Stimulated activated memory B cell treated with anti-CD40 and anti-IgM and Interleukin-4, amounts not matched to agents 10 μg/mL and 1 μg/mL and 100 μg/mL, for 72 hours (primary cell): ENCODE results near the gene CRYZL1.
"Not testable (repeated sequence)": the region's sequence is repeated elsewhere in the genome, so short reads cannot be mapped to it uniquely, and the experiment has no call there.

Experiments used
- ATAC-seq: fragments of 150-1000 bp; cut with Tn5 transposase; 2 replicates; pipeline ENCODE4 v1.10.0; 2021
- H3K27ac Mint-ChIP-seq: one replicate; pipeline ENCODE4 v1.8.0; 2022; ENCODE audit warnings: mild to moderate bottlenecking, mixed read lengths
- H3K27me3 Mint-ChIP-seq: one replicate; pipeline ENCODE4 v1.8.0; 2022; ENCODE audit warnings: mixed read lengths
- H3K36me3 Mint-ChIP-seq: one replicate; pipeline ENCODE4 v1.8.0; 2022; ENCODE audit warnings: mixed read lengths
- H3K4me1 Mint-ChIP-seq: one replicate; pipeline ENCODE4 v1.8.0; 2022; ENCODE audit warnings: mixed read lengths
- H3K4me3 Mint-ChIP-seq: one replicate; pipeline ENCODE4 v1.8.0; 2022; ENCODE audit warnings: mild to moderate bottlenecking, moderate library complexity, mixed read lengths
- H3K9me3 Mint-ChIP-seq: one replicate; pipeline ENCODE4 v1.8.0; 2022; ENCODE audit warnings: mixed read lengths

Gene CRYZL1

DNA sequence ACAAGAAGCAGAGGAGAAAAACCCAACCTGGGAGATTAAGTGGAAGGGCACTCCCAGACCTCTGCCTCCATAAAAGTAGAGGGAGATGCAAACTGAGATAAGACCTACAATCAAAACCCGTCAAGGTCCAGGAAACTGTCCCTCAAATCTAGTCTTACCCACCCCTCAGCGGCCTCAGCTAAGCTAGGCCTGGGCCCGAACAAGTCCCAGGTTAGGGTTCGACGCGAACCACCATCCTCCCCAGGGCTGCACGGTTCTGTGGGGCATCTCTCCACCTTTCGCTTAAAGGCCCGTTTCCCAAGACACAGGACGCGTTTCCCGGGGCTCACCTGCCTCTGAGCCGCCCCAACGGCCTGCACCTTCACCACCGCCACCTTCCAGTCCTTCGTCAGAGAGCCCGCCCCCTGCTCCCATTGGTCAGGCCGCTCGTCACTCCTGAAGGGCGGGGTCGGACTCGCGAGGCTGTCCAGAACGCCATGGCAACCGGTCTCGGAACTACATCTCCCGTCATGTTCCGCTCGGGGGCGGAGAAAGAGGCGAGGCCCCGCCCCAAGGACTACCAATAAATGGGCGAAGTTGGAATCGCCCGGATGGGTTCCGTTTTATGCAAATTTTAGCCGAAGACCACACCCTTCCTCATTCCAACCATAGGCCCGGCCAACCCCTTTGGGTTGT, at the start of gene CRYZL1:
TSS of gene CRYZL1 (minus strand) at position 390 of the 675 bp plus-strand sequence. CDS start 10,190 bp downstream, outside the sequence.
- Mint-ChIP-seq H3K27me3 (peaks cover 15% of the 10 kb centered on the region), H3K9me3 (no peaks in the 10 kb centered on the region), H3K4me3 (peak within 1 kb of the TSS; percentile 95), H3K27ac (peak within 1 kb of the TSS; percentile 91), H3K4me1 (peaks cover 29% of the 10 kb centered on the region), H3K36me3 (peaks cover 12% of the 10 kb centered on the region)
- peak; percentile 94 for ATAC-seq

DNA sequence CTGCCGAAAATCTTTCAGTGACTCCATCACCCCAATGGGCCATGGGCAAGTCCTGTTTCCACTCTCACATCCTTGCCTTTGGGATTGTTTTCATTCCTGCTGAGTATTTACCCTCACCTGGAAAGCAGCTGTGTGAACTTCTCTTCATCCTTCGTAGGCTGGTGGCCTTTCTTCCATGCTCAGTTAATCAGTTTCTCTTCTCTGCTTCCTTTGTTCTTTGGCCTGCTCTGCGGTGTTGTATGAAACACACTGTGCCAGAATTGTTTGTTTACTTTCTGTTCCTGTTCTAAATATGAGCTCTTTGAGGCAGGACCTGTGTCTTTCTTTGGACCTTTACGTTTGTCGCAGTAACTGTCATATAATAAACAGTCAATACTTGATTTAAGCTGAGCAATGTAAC, 49.3 kb upstream of the CRYZL1 start:
- peaks cover 8% of the 10 kb centered on the region for H3K27me3 Mint-ChIP-seq
- no peaks in the 10 kb centered on the region for H3K9me3 Mint-ChIP-seq

DNA sequence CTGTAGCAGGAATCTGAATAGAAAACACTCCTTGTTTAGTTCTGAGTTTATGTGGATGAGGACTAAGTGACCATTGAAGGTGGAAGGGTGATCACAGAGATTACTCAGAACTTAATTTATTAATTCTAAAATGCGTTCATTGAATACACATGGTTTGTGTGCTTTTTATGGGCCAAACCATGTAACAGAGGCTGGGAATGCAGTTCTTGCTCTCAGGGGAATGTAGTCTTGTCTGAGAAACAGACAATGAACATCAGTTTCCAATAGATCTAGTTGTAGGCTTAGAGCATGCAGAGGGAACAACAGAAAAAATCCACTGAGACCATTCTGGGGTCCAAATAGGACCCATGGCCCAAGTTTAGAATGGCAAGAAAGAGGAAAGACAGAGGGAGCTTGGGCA, 46.8 kb upstream of the CRYZL1 start:
- ATAC-seq = no peak
- Mint-ChIP-seq H3K4me1 (peaks cover 6% of the 10 kb centered on the region), H3K36me3 (no peaks in the 10 kb centered on the region), H3K9me3 (no peaks in the 10 kb centered on the region), H3K4me3 (no peak overlapping the region), H3K27me3 (peaks cover 8% of the 10 kb centered on the region), H3K27ac (no peak overlapping the region)

More for the DNA sequence above, 49.3 kb upstream of the CRYZL1 start:
- no peak for ATAC-seq
- no peak overlapping the region for H3K4me3 Mint-ChIP-seq
- H3K4me1 Mint-ChIP-seq = peaks cover 6% of the 10 kb centered on the region
- H3K27ac Mint-ChIP-seq = no peak overlapping the region
- H3K36me3 Mint-ChIP-seq = no peaks in the 10 kb centered on the region

DNA sequence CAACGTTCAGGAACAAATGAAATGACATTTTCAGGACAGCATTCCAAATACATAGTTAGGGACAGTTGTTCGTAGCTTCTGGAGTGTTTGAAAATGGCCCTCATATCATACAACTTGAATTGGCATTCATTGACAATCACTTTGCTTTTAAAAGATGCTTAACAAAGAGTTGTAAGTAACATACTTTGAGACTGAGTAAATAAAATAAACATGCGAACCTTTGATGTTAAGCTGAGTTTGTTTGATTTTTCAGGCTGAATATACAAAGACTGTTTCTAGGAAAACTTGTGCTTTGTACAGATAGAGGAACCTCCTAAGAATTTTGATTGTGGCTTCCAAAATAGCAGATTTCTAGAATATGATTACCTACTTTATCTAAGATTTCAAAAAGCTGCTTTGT, 46.1 kb upstream of the CRYZL1 start:
- no peaks in the 10 kb centered on the region for H3K36me3 Mint-ChIP-seq
- H3K4me3 Mint-ChIP-seq = no peak overlapping the region
- H3K4me1 Mint-ChIP-seq = peaks cover 6% of the 10 kb centered on the region
- ATAC-seq = no peak
- no peaks in the 10 kb centered on the region for H3K9me3 Mint-ChIP-seq
- no peak overlapping the region for H3K27ac Mint-ChIP-seq
- H3K27me3 Mint-ChIP-seq = peaks cover 8% of the 10 kb centered on the region

DNA sequence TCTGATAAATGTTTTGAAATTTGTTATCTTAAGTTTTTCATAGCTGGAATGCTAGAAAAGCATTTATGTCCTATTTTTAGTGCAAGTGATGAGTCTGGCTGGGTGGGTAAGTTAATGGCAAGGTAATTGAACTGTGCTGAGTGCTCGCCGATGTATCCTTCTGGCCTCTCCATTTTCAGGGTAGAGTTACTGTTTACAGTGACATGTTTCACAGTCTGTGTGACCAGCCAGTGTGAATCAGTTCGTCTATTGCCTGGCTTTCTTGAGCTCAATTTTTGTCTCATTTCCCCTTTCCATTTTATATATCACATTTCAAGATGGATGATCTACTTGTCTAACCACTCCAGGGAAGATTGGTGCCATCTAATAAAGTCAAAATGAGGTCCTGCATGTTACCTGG, 44.8 kb upstream of the CRYZL1 start:
- no peak for ATAC-seq
- Mint-ChIP-seq H3K36me3 (no peaks in the 10 kb centered on the region), H3K27ac (no peak overlapping the region), H3K9me3 (no peaks in the 10 kb centered on the region), H3K27me3 (peaks cover 8% of the 10 kb centered on the region), H3K4me3 (no peak overlapping the region), H3K4me1 (peaks cover 6% of the 10 kb centered on the region)

DNA sequence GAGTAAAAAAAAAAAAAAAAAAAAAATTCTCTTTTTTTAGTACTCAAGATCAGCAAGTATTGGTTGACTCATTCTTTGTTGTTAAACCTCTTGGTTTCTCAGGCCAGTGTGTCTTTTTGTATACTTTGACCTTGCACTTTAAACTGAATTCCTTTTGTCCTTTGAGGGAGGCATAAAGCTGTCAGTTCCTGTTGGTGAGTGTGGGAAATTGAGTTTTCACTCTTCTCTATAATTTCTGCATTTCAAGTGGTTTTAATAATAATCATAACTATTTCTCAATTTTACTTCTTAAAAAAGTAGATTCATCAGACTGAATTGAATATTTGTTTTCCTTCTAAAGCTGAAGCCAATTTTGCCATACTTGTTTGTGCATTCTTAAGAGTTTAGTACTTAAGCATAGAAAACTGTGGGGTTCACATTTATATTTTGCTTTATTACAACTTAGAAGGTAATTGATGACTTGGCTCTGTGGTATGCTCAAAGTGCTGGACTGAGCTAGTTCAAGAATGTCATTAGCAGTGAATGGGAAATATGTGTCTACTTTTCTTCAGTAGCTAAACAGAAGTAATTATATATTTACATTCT, 44.2 kb upstream of the CRYZL1 start:
- ATAC-seq = no peak
- Mint-ChIP-seq H3K4me3 (no peak overlapping the region), H3K27me3 (peaks cover 8% of the 10 kb centered on the region), H3K36me3 (no peaks in the 10 kb centered on the region), H3K27ac (no peak overlapping the region), H3K9me3 (no peaks in the 10 kb centered on the region), H3K4me1 (peaks cover under 1% of the 10 kb centered on the region)

DNA sequence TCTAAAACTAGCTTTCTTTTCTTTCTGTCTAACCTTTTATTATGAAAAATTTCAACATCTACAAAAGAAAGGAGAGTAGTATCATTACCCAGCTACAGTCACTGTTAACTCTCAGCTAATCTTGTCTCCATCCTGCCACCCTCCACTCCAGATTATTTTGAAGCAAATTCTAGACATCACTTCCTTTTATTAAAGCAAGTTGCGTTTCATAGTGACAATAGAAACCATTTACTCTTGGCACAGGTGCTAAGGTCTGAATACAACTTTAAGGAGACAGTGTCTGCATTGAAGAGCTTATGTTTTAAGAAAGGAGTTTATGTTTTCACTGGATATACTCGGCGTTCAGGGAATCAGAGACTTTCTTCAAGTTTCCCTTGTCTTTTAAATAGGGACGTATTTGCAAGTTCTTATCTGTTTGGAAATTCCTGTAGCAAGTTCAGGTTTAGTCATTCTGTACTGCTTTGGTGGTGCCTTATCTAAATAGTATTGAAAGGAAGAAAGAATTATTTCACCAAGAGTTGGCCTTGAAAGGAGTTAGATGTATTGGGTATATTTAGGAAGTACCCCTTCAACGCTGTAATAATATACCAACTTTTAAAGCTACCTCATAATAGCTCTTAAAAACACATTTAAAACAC, 43.5 kb upstream of the CRYZL1 start:
- no peak overlapping the region for H3K27ac Mint-ChIP-seq
- no peak for ATAC-seq
- peaks cover 8% of the 10 kb centered on the region for H3K27me3 Mint-ChIP-seq
- H3K9me3 Mint-ChIP-seq = no peaks in the 10 kb centered on the region
- H3K36me3 Mint-ChIP-seq = no peaks in the 10 kb centered on the region
- no peak overlapping the region for H3K4me3 Mint-ChIP-seq
- H3K4me1 Mint-ChIP-seq = no peaks in the 10 kb centered on the region

DNA sequence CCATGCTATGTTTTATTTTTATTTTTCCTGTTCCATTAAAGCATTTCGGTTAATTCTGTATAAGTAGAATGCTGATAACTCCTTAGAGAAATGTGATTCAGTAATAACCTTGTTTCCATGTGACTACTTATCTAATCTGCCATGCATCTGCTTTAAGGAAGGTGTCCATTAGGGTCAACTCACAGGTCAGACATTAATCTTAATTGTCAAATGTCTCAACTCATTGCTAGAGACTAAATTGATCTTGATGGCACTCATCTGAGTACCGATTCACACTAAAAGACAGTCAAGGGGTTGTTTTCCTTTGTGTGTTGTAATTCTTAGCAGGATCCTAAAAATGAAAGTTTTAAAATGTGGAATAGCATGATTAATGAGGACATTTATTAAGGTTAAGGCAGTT, 42.5 kb upstream of the CRYZL1 start:
- no peak overlapping the region for H3K27ac Mint-ChIP-seq
- no peaks in the 10 kb centered on the region for H3K4me1 Mint-ChIP-seq
- no peaks in the 10 kb centered on the region for H3K9me3 Mint-ChIP-seq
- H3K4me3 Mint-ChIP-seq = no peak overlapping the region
- H3K36me3 Mint-ChIP-seq = no peaks in the 10 kb centered on the region
- peaks cover 8% of the 10 kb centered on the region for H3K27me3 Mint-ChIP-seq
- no peak for ATAC-seq

DNA sequence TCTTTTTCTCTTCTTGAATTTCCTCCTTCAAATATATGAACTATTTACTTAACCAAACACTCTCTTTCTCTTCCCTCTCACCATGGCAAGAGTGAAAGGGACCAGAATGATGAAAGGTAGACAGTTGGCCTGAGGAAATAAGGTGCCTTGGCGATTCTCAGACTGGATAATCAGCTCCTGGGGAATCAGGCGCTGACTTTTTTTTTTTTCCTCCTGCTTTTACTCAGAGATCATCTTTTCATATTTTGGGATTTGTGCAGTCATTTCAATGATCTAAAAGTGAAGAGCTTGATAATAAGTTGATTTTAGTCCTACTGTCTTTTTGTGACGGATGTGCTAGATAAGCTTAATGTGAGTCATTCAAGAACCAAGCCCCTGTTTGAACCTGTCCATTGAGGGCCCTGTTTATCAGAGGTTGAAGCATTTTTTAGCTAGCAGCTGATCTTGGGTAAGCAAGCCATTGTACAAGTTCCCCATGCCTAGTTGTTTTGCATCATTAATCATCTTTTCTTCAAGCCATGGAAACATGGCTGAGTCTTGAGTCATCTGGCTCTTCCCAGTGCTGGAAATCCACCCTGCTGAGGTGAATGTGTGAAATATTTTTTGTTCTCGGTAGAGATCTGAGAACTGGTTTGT, 41.6 kb upstream of the CRYZL1 start:
- H3K4me1 Mint-ChIP-seq = no peaks in the 10 kb centered on the region
- peaks cover 9% of the 10 kb centered on the region for H3K27me3 Mint-ChIP-seq
- no peak for ATAC-seq
- H3K27ac Mint-ChIP-seq = no peak overlapping the region
- no peaks in the 10 kb centered on the region for H3K9me3 Mint-ChIP-seq
- no peak overlapping the region for H3K4me3 Mint-ChIP-seq
- no peaks in the 10 kb centered on the region for H3K36me3 Mint-ChIP-seq

DNA sequence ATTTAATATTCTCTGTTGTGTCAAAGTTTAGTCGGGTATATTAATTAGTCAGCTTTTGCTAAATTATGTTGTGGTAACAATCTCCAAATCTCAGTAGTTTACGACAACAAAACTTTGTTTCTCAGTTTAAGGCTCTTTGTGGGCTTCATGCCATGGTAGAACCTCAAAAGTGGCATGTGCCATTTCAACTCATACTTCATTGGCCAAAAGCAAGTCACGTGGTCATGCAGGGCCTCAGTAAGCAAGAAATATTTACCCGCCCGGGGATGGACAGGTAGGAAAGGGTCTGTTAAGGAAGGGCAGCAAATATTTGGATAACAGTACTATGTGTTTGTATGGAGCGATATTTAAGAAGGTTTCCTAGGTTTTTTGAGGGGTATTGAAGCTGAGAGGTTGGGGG, 39.3 kb upstream of the CRYZL1 start:
- Mint-ChIP-seq H3K27me3 (peaks cover 14% of the 10 kb centered on the region), H3K36me3 (no peaks in the 10 kb centered on the region), H3K27ac (no peak overlapping the region), H3K4me3 (no peak overlapping the region), H3K4me1 (no peaks in the 10 kb centered on the region), H3K9me3 (no peaks in the 10 kb centered on the region)
- no peak for ATAC-seq

DNA sequence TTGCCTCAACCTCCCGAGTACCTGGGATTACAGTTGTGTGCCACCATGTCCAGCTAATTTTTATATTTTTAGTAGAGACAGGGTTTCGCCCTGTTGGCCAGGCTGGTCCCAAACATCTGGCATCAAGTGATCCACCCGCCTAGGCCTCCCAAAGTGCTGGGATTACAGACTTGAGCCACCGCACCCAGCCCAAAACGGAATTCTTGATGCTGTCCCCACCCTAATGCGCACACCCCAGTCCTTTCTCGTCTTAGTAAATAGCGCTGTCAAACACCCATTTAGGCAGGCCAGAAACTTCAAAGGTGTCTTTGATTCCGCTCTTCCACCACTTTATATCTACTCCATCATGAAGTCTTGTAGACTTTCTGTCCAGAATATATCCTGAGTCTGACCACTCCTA, 35.9 kb upstream of the CRYZL1 start:
- Mint-ChIP-seq H3K9me3 (no peaks in the 10 kb centered on the region), H3K27ac (no peak overlapping the region), H3K4me3 (no peak overlapping the region), H3K36me3 (no peaks in the 10 kb centered on the region), H3K27me3 (peaks cover 25% of the 10 kb centered on the region), H3K4me1 (no peaks in the 10 kb centered on the region)
- ATAC-seq = no peak

DNA sequence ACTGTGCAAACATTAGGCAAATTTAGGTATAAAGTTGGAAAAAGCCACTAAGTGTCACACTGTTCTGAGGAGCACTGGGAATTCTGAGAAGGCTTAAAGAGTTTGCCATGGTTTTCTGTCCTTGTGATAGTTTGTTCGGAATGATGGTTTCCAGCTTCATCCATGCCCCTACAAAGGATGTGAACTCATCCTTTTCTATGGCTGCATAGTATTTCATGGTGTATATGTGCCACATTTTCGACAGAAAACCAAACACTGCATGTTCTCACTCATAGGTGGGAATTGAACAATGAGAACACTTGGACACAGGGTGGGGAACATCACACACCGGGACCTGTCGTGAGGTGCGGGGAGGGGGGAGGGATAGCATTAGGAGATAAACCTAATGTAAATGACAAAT, 35.1 kb upstream of the CRYZL1 start:
- not testable (repeated sequence) for H3K36me3 Mint-ChIP-seq, ATAC-seq, H3K9me3 Mint-ChIP-seq, H3K27ac Mint-ChIP-seq, H3K4me3 Mint-ChIP-seq, H3K4me1 Mint-ChIP-seq
- H3K27me3 Mint-ChIP-seq = peaks cover 30% of the 10 kb centered on the region

DNA sequence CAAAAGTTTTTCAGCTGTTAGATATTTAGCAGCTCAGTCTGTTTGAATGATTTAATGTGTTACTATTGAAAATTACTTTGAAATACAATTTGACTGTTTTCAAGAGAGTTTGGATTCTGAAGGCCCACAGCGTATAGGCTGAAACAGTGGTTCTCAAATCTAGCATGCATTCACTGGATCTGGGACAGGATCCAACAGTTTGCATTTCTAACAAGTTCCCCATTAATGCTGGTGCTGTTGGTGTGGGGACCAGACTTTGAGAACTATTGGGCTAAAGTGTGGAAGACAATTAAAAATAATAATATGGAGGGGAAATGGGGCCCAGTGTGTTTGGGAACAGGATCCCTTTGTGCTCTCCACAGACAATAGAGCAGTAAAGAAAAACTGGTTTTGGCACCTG, 32.7 kb upstream of the CRYZL1 start:
- no peaks in the 10 kb centered on the region for H3K4me1 Mint-ChIP-seq
- H3K4me3 Mint-ChIP-seq = no peak overlapping the region
- peaks cover 30% of the 10 kb centered on the region for H3K27me3 Mint-ChIP-seq
- H3K36me3 Mint-ChIP-seq = no peaks in the 10 kb centered on the region
- ATAC-seq = no peak
- H3K9me3 Mint-ChIP-seq = no peaks in the 10 kb centered on the region
- no peak overlapping the region for H3K27ac Mint-ChIP-seq

DNA sequence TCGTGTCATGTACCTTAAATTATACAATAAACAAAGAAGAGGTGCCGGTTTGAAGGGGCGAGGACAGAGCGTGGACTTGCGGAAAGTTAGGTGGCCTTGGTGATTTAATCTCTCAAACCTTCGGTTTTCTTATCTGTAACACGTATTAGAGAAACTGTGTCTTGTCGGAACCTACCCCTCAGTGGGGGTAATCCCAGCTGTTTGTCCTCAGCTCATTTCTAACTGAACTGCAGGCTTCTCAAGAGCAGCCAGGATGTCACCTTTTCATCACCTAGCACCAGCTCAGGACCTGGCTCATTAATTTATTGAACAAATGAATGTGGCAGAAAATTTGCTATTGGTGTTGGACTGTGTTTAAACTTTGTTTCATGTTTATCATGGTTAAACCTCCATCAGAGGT, 31.9 kb upstream of the CRYZL1 start:
- Mint-ChIP-seq H3K27me3 (peaks cover 33% of the 10 kb centered on the region), H3K27ac (no peak overlapping the region), H3K4me1 (no peaks in the 10 kb centered on the region), H3K36me3 (no peaks in the 10 kb centered on the region), H3K9me3 (no peaks in the 10 kb centered on the region), H3K4me3 (no peak overlapping the region)
- ATAC-seq = no peak

DNA sequence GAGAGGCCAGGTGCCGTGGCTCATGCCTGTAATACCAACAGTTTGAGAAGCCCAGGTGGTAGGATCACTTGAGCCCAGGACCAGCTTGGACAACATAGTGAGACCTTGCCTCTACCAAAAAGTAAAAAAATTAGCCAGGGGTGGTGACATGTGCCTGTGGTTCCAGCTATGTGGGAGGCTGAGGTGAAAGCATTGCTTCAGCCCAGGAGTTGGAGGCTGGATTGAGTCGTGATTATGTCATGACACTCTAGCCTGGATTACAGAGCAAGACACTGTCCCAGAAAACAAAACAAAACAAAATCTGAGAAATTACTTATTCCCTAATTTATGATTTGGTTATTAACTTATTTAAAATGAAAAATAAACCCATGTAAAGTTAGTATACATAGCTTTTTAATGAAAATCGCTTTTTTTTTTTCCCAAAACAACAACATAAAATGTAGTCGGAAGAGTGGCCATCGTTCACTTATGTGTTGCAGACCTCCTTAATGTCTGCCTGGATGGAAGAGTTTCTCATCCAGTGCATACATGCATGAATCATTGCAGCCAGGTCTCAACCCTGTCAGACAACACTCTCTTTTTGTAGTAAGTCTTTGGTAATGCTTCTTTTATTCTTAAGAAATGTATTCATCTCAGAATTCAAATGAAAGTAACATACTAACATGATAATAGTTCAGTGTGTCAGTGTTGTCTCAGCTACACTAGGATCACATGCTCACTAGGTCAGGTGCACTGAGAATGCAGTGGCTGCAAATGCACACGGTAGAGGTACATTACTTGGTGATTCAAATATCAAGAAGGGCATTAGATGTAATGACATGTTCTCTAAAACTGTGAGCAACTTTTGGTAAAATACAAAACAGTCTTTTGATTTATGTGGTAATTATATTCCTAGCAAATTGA, 28.8 kb upstream of the CRYZL1 start:
- no peak for ATAC-seq

More for the DNA sequence above, 28.8 kb upstream of the CRYZL1 start:
- Mint-ChIP-seq H3K36me3 (no peaks in the 10 kb centered on the region), H3K4me1 (no peaks in the 10 kb centered on the region), H3K27me3 (peaks cover 26% of the 10 kb centered on the region), H3K9me3 (no peaks in the 10 kb centered on the region), H3K27ac (no peak overlapping the region), H3K4me3 (no peak overlapping the region)
